Measurements from ENCODE around the gene CLDN24. TPM values are rescaled to one million over a fixed set of nuclear protein-coding genes. Genes with fewer than 3 reads are reported as not detected.

Gene CLDN24
- total and polyA plus RNA-seq, 8 donors = 0.25 TPM; not detected in 7

GRCh38 chr4:183345261-183345660 lies 23.0 kb upstream of the CLDN24 start:
- Histone ChIP-seq H3K4me3 (no peak overlapping the region), H3K27me3 (peaks cover 0 to 20% (median 0%) of the 10 kb centered on the region in 3 donors), H3K27ac (no peak overlapping the region), H3K36me3 (no peaks in the 10 kb centered on the region), H3K4me1 (peaks cover 0 to 20% (median 9%) of the 10 kb centered on the region in 4 donors), H3K9me3 (no peaks in the 10 kb centered on the region)
- intact Hi-C loops (cut with DNase I; ENCODE audit: low total_unique reads) = no loop called here
- no peak for TF ChIP-seq POLR2AphosphoS5 (IDR thresholded peaks at IDR 0.05)
- no peak for TF ChIP-seq CTCF (IDR thresholded peaks at IDR 0.05)
- no peak for TF ChIP-seq EP300 (IDR thresholded peaks at IDR 0.05)
- no peak for TF ChIP-seq POLR2A (IDR thresholded peaks at IDR 0.05)
- WGBS, 5 donors = 86 to 90% (median 88%) methylated on average over 4 of the region's 4 CpGs
- no peak for DNase-seq

- no peaks in the 10 kb centered on the region for H3K36me3 ChIP-seq
- H3K4me1 ChIP-seq = peaks cover 0 to 20% (median 9%) of the 10 kb centered on the region in 4 donors
- 88 to 96% (median 94%) methylated on average over 7 to 15 of the region's 15 CpGs for WGBS, 5 donors
- TF ChIP-seq POLR2AphosphoS5 (IDR thresholded peaks at IDR 0.05) (no peak), CTCF (IDR thresholded peaks at IDR 0.05) (no peak), POLR2A (IDR thresholded peaks at IDR 0.05) (no peak), EP300 (IDR thresholded peaks at IDR 0.05) (no peak)
- H3K4me3 ChIP-seq = no peak overlapping the region
- H3K27ac ChIP-seq = no peak overlapping the region
- H3K9me3 ChIP-seq = no peaks in the 10 kb centered on the region
- H3K27me3 ChIP-seq = peaks cover 0 to 20% (median 0%) of the 10 kb centered on the region in 3 donors
- intact Hi-C loops (cut with DNase I; ENCODE audit: low total_unique reads) = no loop called here
- no peak for DNase-seq
These were observed 22.5 kb upstream of the CLDN24 start for GRCh38 chr4:183344523-183345255.

GRCh38 chr4:183343730-183344129 lies 21.5 kb upstream of the CLDN24 start:
- DNase-seq = no peak
- TF ChIP-seq EP300 (IDR thresholded peaks at IDR 0.05) (no peak), POLR2A (IDR thresholded peaks at IDR 0.05) (no peak), POLR2AphosphoS5 (IDR thresholded peaks at IDR 0.05) (no peak), CTCF (IDR thresholded peaks at IDR 0.05) (no peak)
- no peak overlapping the region for H3K27ac ChIP-seq
- peaks cover 0 to 14% (median 9%) of the 10 kb centered on the region in 4 donors for H3K4me1 ChIP-seq
- H3K36me3 ChIP-seq = no peaks in the 10 kb centered on the region
- H3K9me3 ChIP-seq = no peaks in the 10 kb centered on the region
- no peak overlapping the region for H3K4me3 ChIP-seq
- 93 to 94% (median 94%) methylated on average over 7 of the region's 7 CpGs for WGBS, 5 donors
- intact Hi-C loops (cut with DNase I; ENCODE audit: low total_unique reads) = no loop called here
- H3K27me3 ChIP-seq = peaks cover 0 to 20% (median 0%) of the 10 kb centered on the region in 3 donors

- Histone ChIP-seq H3K9me3 (no peaks in the 10 kb centered on the region), H3K36me3 (no peaks in the 10 kb centered on the region), H3K27ac (no peak overlapping the region), H3K4me3 (peak overlapping the region in 3 of 4 donors; percentile 8 to 39 (median 17)), H3K27me3 (peaks cover 0 to 19% (median 0%) of the 10 kb centered on the region in 3 donors), H3K4me1 (peaks cover 0 to 12% (median 9%) of the 10 kb centered on the region in 4 donors)
- WGBS, 5 donors = 15 to 30% (median 17%) methylated on average over 31 to 40 of the region's 40 CpGs
- DNase-seq = peak; percentile 17 to 77
- TF ChIP-seq POLR2AphosphoS5 (IDR thresholded peaks at IDR 0.05) = no peak
- TF ChIP-seq CTCF (IDR thresholded peaks at IDR 0.05) = no peak
- TF ChIP-seq POLR2A (IDR thresholded peaks at IDR 0.05) = no peak
- TF ChIP-seq EP300 (IDR thresholded peaks at IDR 0.05) = no peak
- intact Hi-C loops (cut with DNase I; ENCODE audit: low total_unique reads) = no loop called here
These were observed 20.6 kb upstream of the CLDN24 start for GRCh38 chr4:183342541-183343533.

Data from stomach (tissue), 9 donors.